ENCODE results near the gene RFX4. TPM values are rescaled to one million over a fixed set of nuclear protein-coding genes. Genes with fewer than 3 reads are reported as not detected.

RFX4 gene
- total and polyA plus RNA-seq, 12 donors, result 0.01 to 0.11 (median 0.11) TPM; not detected in 9

GRCh38 chr12:106705971-106706370, 123.2 kb downstream of the RFX4 start:
- intact Hi-C loops (cut with DNase I), result no loop called here

GRCh38 chr12:106709068-106709511, 126.3 kb downstream of the RFX4 start:
- WGBS, 2 donors, result 80 to 86% methylated on average over 8 of the region's 8 CpGs
- intact Hi-C loops (cut with DNase I), result no loop called here
- TF ChIP-seq, protein P1, sequence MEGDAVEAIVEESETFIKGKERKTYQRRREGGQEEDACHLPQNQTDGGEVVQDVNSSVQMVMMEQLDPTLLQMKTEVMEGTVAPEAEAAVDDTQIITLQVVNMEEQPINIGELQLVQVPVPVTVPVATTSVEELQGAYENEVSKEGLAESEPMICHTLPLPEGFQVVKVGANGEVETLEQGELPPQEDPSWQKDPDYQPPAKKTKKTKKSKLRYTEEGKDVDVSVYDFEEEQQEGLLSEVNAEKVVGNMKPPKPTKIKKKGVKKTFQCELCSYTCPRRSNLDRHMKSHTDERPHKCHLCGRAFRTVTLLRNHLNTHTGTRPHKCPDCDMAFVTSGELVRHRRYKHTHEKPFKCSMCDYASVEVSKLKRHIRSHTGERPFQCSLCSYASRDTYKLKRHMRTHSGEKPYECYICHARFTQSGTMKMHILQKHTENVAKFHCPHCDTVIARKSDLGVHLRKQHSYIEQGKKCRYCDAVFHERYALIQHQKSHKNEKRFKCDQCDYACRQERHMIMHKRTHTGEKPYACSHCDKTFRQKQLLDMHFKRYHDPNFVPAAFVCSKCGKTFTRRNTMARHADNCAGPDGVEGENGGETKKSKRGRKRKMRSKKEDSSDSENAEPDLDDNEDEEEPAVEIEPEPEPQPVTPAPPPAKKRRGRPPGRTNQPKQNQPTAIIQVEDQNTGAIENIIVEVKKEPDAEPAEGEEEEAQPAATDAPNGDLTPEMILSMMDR (IDR thresholded peaks at IDR 0.05), result no peak

More at GRCh38 chr12:106705971-106706370, 123.2 kb downstream of the RFX4 start:
- Histone ChIP-seq H3K4me3 (no peak overlapping the region), H3K9me3 (peaks cover 0 to 18% (median 0%) of the 10 kb centered on the region in 11 donors), H3K27me3 (peaks cover 0 to 11% (median 0%) of the 10 kb centered on the region in 7 donors), H3K27ac (no peak overlapping the region), H3K36me3 (no peaks in the 10 kb centered on the region), H3K4me1 (peaks cover 0 to 8% (median 0%) of the 10 kb centered on the region in 9 donors)
- ATAC-seq (no peak), DNase-seq (no peak)
- TF ChIP-seq, protein P1 (IDR thresholded peaks at IDR 0.05), result no peak
- 88 to 90% methylated on average over 5 of the region's 5 CpGs for WGBS, 2 donors

GRCh38 chr12:106710143-106710893, 127.5 kb downstream of the RFX4 start:
- no peak for ATAC-seq
- H3K36me3 ChIP-seq, result no peaks in the 10 kb centered on the region
- peaks cover 0 to 9% (median 0%) of the 10 kb centered on the region in 7 donors for H3K27me3 ChIP-seq
- H3K27ac ChIP-seq, result no peak overlapping the region
- DNase-seq, result no peak
- TF ChIP-seq, protein P1 (IDR thresholded peaks at IDR 0.05), result no peak
- H3K9me3 ChIP-seq, result no peaks in the 10 kb centered on the region
- H3K4me1 ChIP-seq, result no peaks in the 10 kb centered on the region
- WGBS, 2 donors, result 65 to 68% methylated on average over 10 of the region's 10 CpGs
- no peak overlapping the region for H3K4me3 ChIP-seq
- intact Hi-C loops (cut with DNase I), result no loop called here

More at GRCh38 chr12:106709068-106709511, 126.3 kb downstream of the RFX4 start:
- DNase-seq, result no peak
- H3K36me3 ChIP-seq, result no peaks in the 10 kb centered on the region
- peaks cover 0 to 3% (median 0%) of the 10 kb centered on the region in 9 donors for H3K4me1 ChIP-seq
- peaks cover 0 to 9% (median 0%) of the 10 kb centered on the region in 7 donors for H3K27me3 ChIP-seq
- H3K27ac ChIP-seq, result no peak overlapping the region
- ATAC-seq, result no peak
- no peak overlapping the region for H3K4me3 ChIP-seq
- H3K9me3 ChIP-seq, result no peaks in the 10 kb centered on the region

DNA sequence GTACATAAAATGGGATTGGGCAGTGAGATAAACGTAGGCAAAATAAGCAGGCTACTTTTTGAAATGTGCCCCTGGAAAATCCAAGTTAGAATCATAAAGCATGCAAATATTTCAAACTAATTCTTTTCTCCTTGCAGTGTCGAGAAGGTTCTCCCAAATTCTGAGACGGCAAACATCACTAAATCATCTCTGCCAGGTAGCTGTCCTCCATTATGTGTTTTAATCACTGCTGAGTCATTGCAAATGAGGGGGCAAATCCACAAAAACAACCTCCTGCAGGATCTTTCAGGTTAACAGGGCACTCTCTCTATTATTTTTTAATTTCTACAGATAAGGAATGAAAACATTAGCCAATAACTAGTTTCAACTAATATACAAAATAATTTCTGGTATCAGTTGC, 128.5 kb downstream of the RFX4 start:
- intact Hi-C loops (cut with DNase I), result no loop called here
- no peak overlapping the region for H3K4me3 ChIP-seq
- no peak overlapping the region for H3K27ac ChIP-seq
- no peaks in the 10 kb centered on the region for H3K36me3 ChIP-seq
- TF ChIP-seq, protein P1 (IDR thresholded peaks at IDR 0.05), result no peak
- no peaks in the 10 kb centered on the region for H3K4me1 ChIP-seq
- DNase-seq, result no peak
- 73 to 83% methylated on average over 3 of the region's 3 CpGs for WGBS, 2 donors
- no peaks in the 10 kb centered on the region for H3K9me3 ChIP-seq
- peaks cover 0 to 9% (median 0%) of the 10 kb centered on the region in 7 donors for H3K27me3 ChIP-seq
- no peak for ATAC-seq
